ENCODE measurements around the gene SLC1A2. TPM values are rescaled to one million over a fixed set of nuclear protein-coding genes. Genes with fewer than 3 reads are reported as not detected.

SLC1A2 gene
- total and polyA plus RNA-seq, 2 donors (not counting 3 experiments of a cell fraction or from before 2014, with no cell fraction given) = not detected

DNA sequence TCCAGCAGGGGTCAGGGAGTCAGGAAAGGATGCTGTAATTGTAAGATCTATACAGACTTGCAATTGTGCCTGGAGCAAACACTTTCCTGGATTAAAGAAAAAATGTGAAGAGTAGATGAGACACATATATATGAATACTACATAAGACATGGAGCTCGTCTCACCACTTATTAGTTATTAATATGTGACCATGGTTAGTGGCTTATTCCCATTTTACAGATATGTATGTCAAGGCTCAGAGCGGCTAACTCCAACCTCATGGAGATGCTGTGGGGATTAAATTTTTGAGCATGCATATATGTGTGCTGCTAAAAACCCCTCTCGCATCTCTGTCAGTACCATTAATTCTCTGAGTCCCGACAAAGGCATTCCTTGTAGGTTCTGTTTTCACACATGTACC is 125.7 kb downstream of the SLC1A2 start:
- intact Hi-C loops (cut with micrococcal nuclease) = no loop called here
- no peaks in the 10 kb centered on the region for H3K79me2 ChIP-seq (ENCODE audit: control insufficient read depth, insufficient read depth, low read length)
- no peak overlapping the region for H3K9ac ChIP-seq (replicated peaks; ENCODE audit: extremely low read depth, insufficient read depth, low read length)
- TF ChIP-seq JUN (IDR thresholded peaks at IDR 0.05; ENCODE audit: borderline replicate concordance, insufficient read depth, insufficient read length, low read depth) = no peak
- TF ChIP-seq EZH2 (IDR thresholded peaks at IDR 0.05; ENCODE audit: borderline replicate concordance, low read depth, low read length, severe bottlenecking) = no peak
- no peak for TF ChIP-seq POLR2AphosphoS5 (IDR thresholded peaks at IDR 0.05; ENCODE audit: insufficient read depth, low read depth, low read length)
- TF ChIP-seq, protein P1, sequence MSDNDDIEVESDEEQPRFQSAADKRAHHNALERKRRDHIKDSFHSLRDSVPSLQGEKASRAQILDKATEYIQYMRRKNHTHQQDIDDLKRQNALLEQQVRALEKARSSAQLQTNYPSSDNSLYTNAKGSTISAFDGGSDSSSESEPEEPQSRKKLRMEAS (IDR thresholded peaks at IDR 0.05; ENCODE audit: insufficient read depth, insufficient read length) = no peak
- H3K9me3 ChIP-seq (replicated peaks; ENCODE audit: control insufficient read depth, insufficient read depth, low read length) = no peaks in the 10 kb centered on the region
- H3K4me2 ChIP-seq (ENCODE audit: insufficient read depth, low read length) = no peak overlapping the region
- no peak overlapping the region for H2AFZ ChIP-seq (ENCODE audit: low read depth, low read length)
- H3K9me1 ChIP-seq (replicated peaks; ENCODE audit: control insufficient read depth, extremely low read depth, insufficient read depth, low read length) = no peaks in the 10 kb centered on the region
- no peak for DNase-seq (ENCODE audit: low read depth, low spot score)
- H3K27me3 ChIP-seq (ENCODE audit: control insufficient read depth in 2 of 2, insufficient read depth in 2 of 2, low read length in 2 of 2) = peaks cover 2 to 17% of the 10 kb centered on the region in 2 experiments
- no peak overlapping the region for H3K27ac ChIP-seq (ENCODE audit: insufficient read depth, low read depth, low read length)
- no TSS peak for BruUV-seq (replicated peaks)
- dilution Hi-C loops (cut with MboI; ENCODE audit: extremely low pct_ligation_motif_present, low sequenced_read_pairs) = no loop called here
- H3K36me3 ChIP-seq (ENCODE audit: control insufficient read depth in 2 of 2, extremely low read depth in 1 of 2, insufficient read depth in 2 of 2, low read length in 2 of 2) = no peaks in the 10 kb centered on the region
- no peak overlapping the region for H3K4me3 ChIP-seq (replicated peaks in 1 of 3; ENCODE audit: insufficient read depth in 1 of 3, low read depth in 1 of 3, low read length in 3 of 3)
- FAIRE-seq = no peak
- POLR2A ChIA-PET = no interaction called here
- no peaks in the 10 kb centered on the region for H4K20me1 ChIP-seq (replicated peaks; ENCODE audit: control insufficient read depth, extremely low read depth, insufficient read depth, low read length)
- H3K4me1 ChIP-seq (ENCODE audit: control insufficient read depth, extremely low read depth, insufficient read depth, low read length) = peaks cover 12% of the 10 kb centered on the region
- CTCF ChIA-PET = interaction anchor here (1.8 to 3.5 kb wide), 2 partner anchors 11 to 56 kb away, joined by 4 to 14 read pairs; no protein-coding TSS in a partner anchor

DNA sequence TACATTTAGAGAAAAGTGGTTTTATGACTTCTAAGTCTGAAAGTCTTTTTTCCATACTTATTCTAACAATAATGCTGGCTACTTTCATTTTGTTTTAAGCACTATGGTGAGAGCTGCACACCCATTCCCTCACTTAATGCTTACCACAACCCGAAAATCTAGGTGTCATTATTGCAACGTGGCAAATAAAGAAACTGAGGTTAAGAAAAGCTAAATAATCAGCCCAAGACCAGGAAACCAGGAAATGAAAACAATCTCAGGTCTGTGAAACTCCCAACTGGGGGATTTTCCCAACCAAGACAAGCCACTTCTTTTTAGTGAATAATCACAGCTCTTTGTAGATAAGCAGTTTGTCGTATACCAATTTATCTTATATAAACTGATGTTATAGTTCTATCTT is 126.3 kb downstream of the SLC1A2 start:
- TF ChIP-seq MYC (IDR thresholded peaks at IDR 0.05; ENCODE audit: low read depth, low read length) (no peak), GATA2 (IDR thresholded peaks at IDR 0.05; ENCODE audit: insufficient read depth, insufficient read length, low read depth, low read length) (no peak), JUN (IDR thresholded peaks at IDR 0.05; ENCODE audit: borderline replicate concordance, insufficient read depth, insufficient read length, low read depth) (no peak), POLR2A (IDR thresholded peaks at IDR 0.05; ENCODE audit: low read depth, low read length) (no peak), POLR2AphosphoS5 (IDR thresholded peaks at IDR 0.05; ENCODE audit: insufficient read depth, low read depth, low read length) (no peak), EZH2 (IDR thresholded peaks at IDR 0.05; ENCODE audit: borderline replicate concordance, low read depth, low read length, severe bottlenecking) (no peak), FOS (IDR thresholded peaks at IDR 0.05; ENCODE audit: borderline replicate concordance, insufficient read depth, low read length) (no peak)
- TF ChIP-seq, protein P2, sequence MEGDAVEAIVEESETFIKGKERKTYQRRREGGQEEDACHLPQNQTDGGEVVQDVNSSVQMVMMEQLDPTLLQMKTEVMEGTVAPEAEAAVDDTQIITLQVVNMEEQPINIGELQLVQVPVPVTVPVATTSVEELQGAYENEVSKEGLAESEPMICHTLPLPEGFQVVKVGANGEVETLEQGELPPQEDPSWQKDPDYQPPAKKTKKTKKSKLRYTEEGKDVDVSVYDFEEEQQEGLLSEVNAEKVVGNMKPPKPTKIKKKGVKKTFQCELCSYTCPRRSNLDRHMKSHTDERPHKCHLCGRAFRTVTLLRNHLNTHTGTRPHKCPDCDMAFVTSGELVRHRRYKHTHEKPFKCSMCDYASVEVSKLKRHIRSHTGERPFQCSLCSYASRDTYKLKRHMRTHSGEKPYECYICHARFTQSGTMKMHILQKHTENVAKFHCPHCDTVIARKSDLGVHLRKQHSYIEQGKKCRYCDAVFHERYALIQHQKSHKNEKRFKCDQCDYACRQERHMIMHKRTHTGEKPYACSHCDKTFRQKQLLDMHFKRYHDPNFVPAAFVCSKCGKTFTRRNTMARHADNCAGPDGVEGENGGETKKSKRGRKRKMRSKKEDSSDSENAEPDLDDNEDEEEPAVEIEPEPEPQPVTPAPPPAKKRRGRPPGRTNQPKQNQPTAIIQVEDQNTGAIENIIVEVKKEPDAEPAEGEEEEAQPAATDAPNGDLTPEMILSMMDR (IDR thresholded peaks at IDR 0.05; ENCODE audit: extremely low read depth in 1 of 2, insufficient read depth in 1 of 2, low read depth in 1 of 2, low read length in 2 of 2) = no peak
- TF ChIP-seq, protein P1 (IDR thresholded peaks at IDR 0.05; ENCODE audit: insufficient read depth, insufficient read length) = no peak
- Histone ChIP-seq H3K4me1 (ENCODE audit: control insufficient read depth, extremely low read depth, insufficient read depth, low read length) (peaks cover 12% of the 10 kb centered on the region), H3K27me3 (ENCODE audit: control insufficient read depth in 2 of 2, insufficient read depth in 2 of 2, low read length in 2 of 2) (peaks cover 2 to 17% of the 10 kb centered on the region in 2 experiments), H3K36me3 (ENCODE audit: control insufficient read depth in 2 of 2, extremely low read depth in 1 of 2, insufficient read depth in 2 of 2, low read length in 2 of 2) (no peaks in the 10 kb centered on the region), H3K4me3 (replicated peaks in 1 of 3; ENCODE audit: insufficient read depth in 1 of 3, low read depth in 1 of 3, low read length in 3 of 3) (no peak overlapping the region), H3K9ac (replicated peaks; ENCODE audit: extremely low read depth, insufficient read depth, low read length) (no peak overlapping the region), H4K20me1 (replicated peaks; ENCODE audit: control insufficient read depth, extremely low read depth, insufficient read depth, low read length) (no peaks in the 10 kb centered on the region), H3K9me1 (replicated peaks; ENCODE audit: control insufficient read depth, extremely low read depth, insufficient read depth, low read length) (no peaks in the 10 kb centered on the region), H3K4me2 (ENCODE audit: insufficient read depth, low read length) (no peak overlapping the region), H3K27ac (ENCODE audit: insufficient read depth, low read depth, low read length) (no peak overlapping the region), H3K9me3 (replicated peaks; ENCODE audit: control insufficient read depth, insufficient read depth, low read length) (no peaks in the 10 kb centered on the region), H2AFZ (ENCODE audit: low read depth, low read length) (no peak overlapping the region), H3K79me2 (ENCODE audit: control insufficient read depth, insufficient read depth, low read length) (no peaks in the 10 kb centered on the region)
- FAIRE-seq (no peak), DNase-seq (ENCODE audit: low read depth, low spot score) (no peak)
- ChIA-PET CTCF (interaction anchor here (1.8 to 3.5 kb wide), 2 partner anchors 11 to 55 kb away, joined by 4 to 14 read pairs; no protein-coding TSS in a partner anchor), POLR2A (no interaction called here)
- intact Hi-C loops (cut with micrococcal nuclease) (no loop called here), dilution Hi-C loops (cut with MboI; ENCODE audit: extremely low pct_ligation_motif_present, low sequenced_read_pairs) (no loop called here)
- BruUV-seq (replicated peaks) = no TSS peak

Data from endothelial cell of umbilical vein (primary cell).